ENCODE results near the gene STK11IP.
"Not testable (repeated sequence)": the region's sequence is repeated elsewhere in the genome, so short reads cannot be mapped to it uniquely, and the experiment has no call there.

Gene STK11IP

GRCh38 chr2:219642069-219642454 lies 44.4 kb downstream of the STK11IP start:
- H3K4me3 ChIP-seq (ENCODE audit: low read depth, low read length): no peak overlapping the region
- no peak for DNase-seq (ENCODE audit: low read depth)

GRCh38 chr2:219642465-219643083 lies 44.9 kb downstream of the STK11IP start:
- DNase-seq (ENCODE audit: low read depth): peak; percentile 91
- H3K4me3 ChIP-seq (ENCODE audit: low read depth, low read length): no peak overlapping the region

- no peak overlapping the region for H3K4me3 ChIP-seq (ENCODE audit: low read depth, low read length)
- DNase-seq (ENCODE audit: low read depth): no peak
These were observed 45.4 kb downstream of the STK11IP start for GRCh38 chr2:219643084-219643473.

- H3K4me3 ChIP-seq (ENCODE audit: low read depth, low read length): no peak overlapping the region
- no peak for DNase-seq (ENCODE audit: low read depth)
These were observed 46.2 kb downstream of the STK11IP start for GRCh38 chr2:219643788-219644398.

GRCh38 chr2:219644801-219645480 lies 47.3 kb downstream of the STK11IP start:
- H3K4me3 ChIP-seq (ENCODE audit: low read depth, low read length): no peak overlapping the region
- no peak for DNase-seq (ENCODE audit: low read depth)

GRCh38 chr2:219645631-219646527 lies 48.2 kb downstream of the STK11IP start:
- no peak overlapping the region for H3K4me3 ChIP-seq (ENCODE audit: low read depth, low read length)
- DNase-seq (ENCODE audit: low read depth): peak; percentile 36

GRCh38 chr2:219648176-219648575 lies 50.5 kb downstream of the STK11IP start:
- DNase-seq (ENCODE audit: low read depth): no peak
- no peak overlapping the region for H3K4me3 ChIP-seq (ENCODE audit: low read depth, low read length)

- H3K4me3 ChIP-seq (ENCODE audit: low read depth, low read length): no peak overlapping the region
- DNase-seq (ENCODE audit: low read depth): no peak
These were observed 51.3 kb downstream of the STK11IP start for GRCh38 chr2:219648963-219649362.

GRCh38 chr2:219650426-219651248 lies 53.0 kb downstream of the STK11IP start:
- DNase-seq (ENCODE audit: low read depth): no peak
- H3K4me3 ChIP-seq (ENCODE audit: low read depth, low read length): no peak overlapping the region

GRCh38 chr2:219651656-219652055 lies 54.0 kb downstream of the STK11IP start:
- not testable (repeated sequence) for H3K4me3 ChIP-seq (ENCODE audit: low read depth, low read length); DNase-seq (ENCODE audit: low read depth)

GRCh38 chr2:219656526-219656925 lies 58.9 kb downstream of the STK11IP start:
- H3K4me3 ChIP-seq (ENCODE audit: low read depth, low read length): no peak overlapping the region
- DNase-seq (ENCODE audit: low read depth): peak; percentile 41

- no peak for DNase-seq (ENCODE audit: low read depth)
- no peak overlapping the region for H3K4me3 ChIP-seq (ENCODE audit: low read depth, low read length)
These were observed 60.7 kb downstream of the STK11IP start for GRCh38 chr2:219658196-219658846.

- no peak overlapping the region for H3K4me3 ChIP-seq (ENCODE audit: low read depth, low read length)
- no peak for DNase-seq (ENCODE audit: low read depth)
These were observed 61.2 kb downstream of the STK11IP start for GRCh38 chr2:219658874-219659273.

- no peak for DNase-seq (ENCODE audit: low read depth)
- H3K4me3 ChIP-seq (ENCODE audit: low read depth, low read length): no peak overlapping the region
These were observed 63.7 kb downstream of the STK11IP start for GRCh38 chr2:219661197-219661954.

GRCh38 chr2:219661955-219662395 lies 64.3 kb downstream of the STK11IP start:
- no peak for DNase-seq (ENCODE audit: low read depth)
- H3K4me3 ChIP-seq (ENCODE audit: low read depth, low read length): no peak overlapping the region

GRCh38 chr2:219662566-219662965 lies 64.9 kb downstream of the STK11IP start:
- DNase-seq (ENCODE audit: low read depth): no peak
- H3K4me3 ChIP-seq (ENCODE audit: low read depth, low read length): no peak overlapping the region

- no peak for DNase-seq (ENCODE audit: low read depth)
These were observed 65.6 kb downstream of the STK11IP start for GRCh38 chr2:219663116-219663762.

More at GRCh38 chr2:219663116-219663762, 65.6 kb downstream of the STK11IP start:
- H3K4me3 ChIP-seq (ENCODE audit: low read depth, low read length): no peak overlapping the region

All from skeletal muscle cell (primary cell).